Left lung (tissue), 10 donors: ENCODE data around the gene NOM1. TPM values are rescaled to one million over a fixed set of nuclear protein-coding genes. Genes with fewer than 3 reads are reported as not detected.

ENCODE experiments used
- ATAC-seq: fragments of 200-7000 bp; cut with Tn5 transposase; one replicate; pipeline ENCODE4 v1.9.1; 2020; ENCODE audit warnings: moderate library complexity
- DNase-seq, 4 donors: peaks; one replicate each; pipeline ENCODE4 v3.0.0-alpha.2; 2013 to 2020
- H3K27ac ChIP-seq, 2 donors: fragments of 200-600 bp; sonication (generic) in 1 of 2; one replicate each; pipeline versions ENCODE4 v1.5.0 to v1.8.0; 2020 to 2021
- H3K27me3 ChIP-seq, 2 donors: fragments of 200-600 bp; sonication (generic) in 1 of 2; one replicate each; pipeline versions ENCODE4 v1.5.0 to v1.8.0; 2020 to 2021
- H3K36me3 ChIP-seq, 2 donors: fragments of 200-600 bp; sonication (generic) in 1 of 2; one replicate each; pipeline versions ENCODE4 v1.5.0 to v1.8.0; 2020 to 2021
- H3K4me1 ChIP-seq, 2 donors: fragments of 200-600 bp; one replicate each; pipeline ENCODE4 v1.8.0; 2021
- H3K4me3 ChIP-seq, 2 donors: fragments of 200-600 bp; sonication (generic) in 1 of 2; one replicate each; pipeline versions ENCODE4 v1.5.0 to v1.8.0; 2020 to 2021; ENCODE audit warnings: mild to moderate bottlenecking in 1 of 2
- H3K9me3 ChIP-seq, 2 donors: fragments of 200-600 bp; sonication (generic) in 1 of 2; one replicate each; pipeline versions ENCODE4 v1.5.0 to v1.8.0; 2020 to 2021
- intact Hi-C, 2 donors: fragments of 100-400 bp; cut with DNase I; formaldehyde crosslinking; loops; one replicate each; pipeline versions ENCODE4 v1.11.2 to v1.14.2; 2022
- polyA plus RNA-seq, 6 donors: library from polyadenylated mRNA; unstranded; fragments of 120-200 nt; gene quantifications; one replicate each; pipeline ENCODE4 v1.2.1, GENCODE V29; 2013; ENCODE audit not compliant: insufficient read length in 6 of 6
- total RNA-seq, 2 donors: library from RNA; stranded (reverse); fragmentation: NEBNext Ultra II Directional; extraction: Animal tissue kit (Norgen Biotek cat#: 25700); gene quantifications; one replicate each; pipeline ENCODE4 v1.2.1, GENCODE V29; 2021
- TF ChIP-seq, protein P1 (sequence below), 2 donors: fragments of 200-600 bp; sonication (generic) in 1 of 2; IDR thresholded peaks; one replicate each; pipeline versions ENCODE4 v1.5.0 to v1.8.0; 2021; ENCODE audit warnings: antibody characterized with exemption in 2 of 2
- donor health status: DM: no; HTN: yes; CAD: no.
- donor health status: DM: no; HTN: no; CAD: no.

The NOM1 gene
- total and polyA plus RNA-seq, 8 donors: 14.3 to 36.4 (median 29.4) TPM

DNA sequence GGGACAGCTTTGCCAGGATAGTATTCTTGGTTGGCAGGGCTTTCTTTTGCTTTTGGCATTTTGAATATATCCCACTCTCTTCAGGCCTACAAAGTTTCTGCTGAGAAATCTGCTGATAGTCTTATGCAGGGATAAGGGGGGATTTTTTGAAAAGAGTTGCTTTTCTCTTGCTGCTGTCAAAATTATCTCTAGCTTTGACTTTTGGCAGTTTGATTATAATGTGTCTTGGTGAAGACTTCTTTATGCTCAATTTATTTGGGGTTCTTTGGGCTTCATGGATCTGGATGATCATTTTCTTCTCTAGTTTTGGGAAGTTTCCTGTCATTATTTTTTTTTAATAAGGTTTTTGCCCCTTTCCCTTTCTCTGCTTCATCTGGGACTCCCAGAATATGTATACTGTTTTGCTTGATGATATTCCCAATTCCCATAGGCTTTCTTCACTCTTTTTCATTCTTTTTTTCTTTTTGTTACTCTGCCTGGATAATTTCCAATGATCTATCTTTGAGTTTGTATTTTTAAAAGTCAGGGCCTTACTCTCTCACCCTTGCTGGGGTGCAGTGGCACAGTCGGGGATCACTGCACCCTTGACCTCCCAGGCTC, 29.6 kb downstream of the NOM1 start:
- H3K36me3 ChIP-seq: no peaks in the 10 kb centered on the region
- no peak overlapping the region for H3K4me3 ChIP-seq
- peaks cover 0 to 14% of the 10 kb centered on the region in 2 donors for H3K9me3 ChIP-seq
- intact Hi-C loops: no loop called here
- H3K27me3 ChIP-seq: no peaks in the 10 kb centered on the region
- ATAC-seq (no peak), DNase-seq (no peak)
- H3K27ac ChIP-seq: no peak overlapping the region
- no peaks in the 10 kb centered on the region for H3K4me1 ChIP-seq
- TF ChIP-seq, protein P1, sequence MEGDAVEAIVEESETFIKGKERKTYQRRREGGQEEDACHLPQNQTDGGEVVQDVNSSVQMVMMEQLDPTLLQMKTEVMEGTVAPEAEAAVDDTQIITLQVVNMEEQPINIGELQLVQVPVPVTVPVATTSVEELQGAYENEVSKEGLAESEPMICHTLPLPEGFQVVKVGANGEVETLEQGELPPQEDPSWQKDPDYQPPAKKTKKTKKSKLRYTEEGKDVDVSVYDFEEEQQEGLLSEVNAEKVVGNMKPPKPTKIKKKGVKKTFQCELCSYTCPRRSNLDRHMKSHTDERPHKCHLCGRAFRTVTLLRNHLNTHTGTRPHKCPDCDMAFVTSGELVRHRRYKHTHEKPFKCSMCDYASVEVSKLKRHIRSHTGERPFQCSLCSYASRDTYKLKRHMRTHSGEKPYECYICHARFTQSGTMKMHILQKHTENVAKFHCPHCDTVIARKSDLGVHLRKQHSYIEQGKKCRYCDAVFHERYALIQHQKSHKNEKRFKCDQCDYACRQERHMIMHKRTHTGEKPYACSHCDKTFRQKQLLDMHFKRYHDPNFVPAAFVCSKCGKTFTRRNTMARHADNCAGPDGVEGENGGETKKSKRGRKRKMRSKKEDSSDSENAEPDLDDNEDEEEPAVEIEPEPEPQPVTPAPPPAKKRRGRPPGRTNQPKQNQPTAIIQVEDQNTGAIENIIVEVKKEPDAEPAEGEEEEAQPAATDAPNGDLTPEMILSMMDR (IDR thresholded peaks at IDR 0.05): no peak

DNA sequence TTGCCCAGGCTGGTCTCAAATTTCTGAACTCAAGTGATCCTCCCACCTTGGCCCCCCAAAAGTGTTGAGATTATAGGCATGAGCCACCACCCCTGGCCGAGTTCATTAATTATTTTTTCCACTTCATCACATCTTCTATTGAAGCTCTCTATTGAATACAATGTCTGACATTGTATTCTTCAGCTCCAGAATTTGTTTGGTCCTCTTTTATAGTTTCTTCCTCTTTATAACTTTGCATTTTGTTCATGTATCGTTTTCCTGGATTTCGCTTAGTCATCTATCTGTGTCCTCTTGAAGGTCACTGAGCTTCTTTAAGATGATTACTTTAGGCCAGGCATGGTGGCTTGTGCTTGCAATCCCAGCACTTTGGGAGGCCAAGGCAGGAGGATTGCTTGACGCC, 30.2 kb downstream of the NOM1 start:
- no peak for ATAC-seq
- no peak overlapping the region for H3K4me3 ChIP-seq

DNA sequence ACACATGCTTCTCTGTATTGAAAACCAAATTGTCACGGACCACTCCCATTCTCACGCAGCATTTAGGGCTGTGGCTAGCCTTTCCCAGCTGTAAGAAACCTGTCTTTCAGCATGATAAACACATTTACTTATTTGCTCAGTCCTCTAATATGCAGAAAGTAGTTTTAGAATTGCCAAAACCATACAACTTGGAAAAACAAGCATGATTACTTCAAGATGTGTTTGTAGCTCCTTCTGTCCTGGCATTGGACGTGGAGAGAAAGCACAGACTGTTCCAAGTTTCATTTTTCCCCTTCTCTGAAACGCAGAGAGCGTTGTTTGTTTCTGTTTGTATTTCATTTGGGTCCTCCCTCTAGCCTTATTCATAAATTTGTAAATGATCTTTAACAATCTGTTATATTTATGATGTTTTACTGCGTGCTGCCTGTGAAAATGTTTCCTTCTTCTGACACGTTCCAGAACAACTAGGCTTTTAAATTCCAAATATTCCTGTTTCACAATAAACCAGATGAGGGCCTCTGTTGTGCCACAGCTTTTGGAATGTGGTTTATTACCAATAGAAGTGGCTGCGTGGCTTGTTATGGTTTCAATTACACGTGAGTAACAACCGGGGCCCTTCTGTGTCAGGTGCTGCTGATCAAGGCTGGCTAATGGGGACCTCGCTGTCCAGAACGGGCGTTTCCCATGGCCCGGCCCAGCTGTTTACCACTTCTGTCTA, 34.8 kb downstream of the NOM1 start:
- Histone ChIP-seq H3K27ac (no peak overlapping the region), H3K4me3 (no peak overlapping the region), H3K9me3 (peaks cover 0 to 7% of the 10 kb centered on the region in 2 donors)

More for the DNA sequence above, 30.2 kb downstream of the NOM1 start:
- no peaks in the 10 kb centered on the region for H3K27me3 ChIP-seq
- H3K4me1 ChIP-seq: no peaks in the 10 kb centered on the region
- no peaks in the 10 kb centered on the region for H3K36me3 ChIP-seq
- H3K9me3 ChIP-seq: peaks cover 0 to 14% of the 10 kb centered on the region in 2 donors
- H3K27ac ChIP-seq: no peak overlapping the region
- no peak for DNase-seq
- intact Hi-C loops: no loop called here
- TF ChIP-seq, protein P1 (IDR thresholded peaks at IDR 0.05): no peak

DNA sequence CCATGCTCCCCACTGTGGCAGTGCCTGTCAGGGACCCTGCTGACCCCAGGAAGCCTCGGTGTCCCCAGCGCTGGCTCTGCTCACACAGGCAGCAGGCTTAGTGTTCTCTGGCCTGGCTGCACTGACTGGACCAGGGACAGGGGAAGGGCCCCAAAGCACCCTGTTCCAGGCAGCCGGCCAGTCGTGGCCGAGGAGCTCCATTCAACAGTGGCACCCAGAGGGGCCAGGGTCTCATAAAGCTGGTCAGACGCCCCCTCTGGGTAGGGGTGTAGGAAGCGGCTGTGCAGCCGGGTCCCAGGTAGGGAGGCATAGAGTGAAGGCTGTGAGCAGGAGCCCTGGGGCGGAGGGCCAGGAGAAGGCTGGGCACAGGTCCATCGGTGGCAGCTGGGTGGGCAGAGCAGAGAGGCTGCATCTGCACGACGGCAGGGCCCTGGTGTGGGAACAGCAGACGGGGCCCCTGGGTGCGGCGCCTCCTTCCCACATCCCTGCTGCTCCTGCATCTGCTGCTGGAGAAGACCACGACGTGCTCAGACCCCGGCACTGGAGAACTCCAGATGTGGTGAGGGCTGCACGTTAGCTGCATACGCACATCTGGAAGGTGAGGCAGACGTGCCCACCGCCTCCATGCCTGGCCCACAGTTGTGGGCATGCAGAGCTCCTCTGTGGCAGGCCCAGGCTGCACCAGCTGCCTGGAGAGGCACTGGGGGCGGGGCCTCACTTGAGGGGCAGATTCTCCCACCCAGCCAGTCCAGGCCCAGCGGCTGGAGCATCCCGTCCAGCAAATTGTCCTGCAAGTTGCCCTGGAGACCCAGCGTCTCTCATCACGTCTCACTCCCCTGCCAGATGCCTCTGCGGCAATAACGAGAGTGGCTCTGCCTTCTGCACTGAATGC, 35.8 kb downstream of the NOM1 start:
- H3K9me3 ChIP-seq: no peaks in the 10 kb centered on the region
- TF ChIP-seq, protein P1 (IDR thresholded peaks at IDR 0.05): no peak
- H3K27me3 ChIP-seq: peaks cover 0 to 20% of the 10 kb centered on the region in 2 donors
- no peak overlapping the region for H3K4me3 ChIP-seq
- no peaks in the 10 kb centered on the region for H3K4me1 ChIP-seq
- DNase-seq (no peak), ATAC-seq (no peak)
- H3K27ac ChIP-seq: no peak overlapping the region
- intact Hi-C loops: no loop called here
- H3K36me3 ChIP-seq: no peaks in the 10 kb centered on the region

More for the DNA sequence above, 34.8 kb downstream of the NOM1 start:
- peaks cover 0 to 10% of the 10 kb centered on the region in 2 donors for H3K27me3 ChIP-seq
- H3K36me3 ChIP-seq: no peaks in the 10 kb centered on the region
- intact Hi-C loops: no loop called here
- DNase-seq (no peak), ATAC-seq (no peak)
- no peaks in the 10 kb centered on the region for H3K4me1 ChIP-seq
- TF ChIP-seq, protein P1 (IDR thresholded peaks at IDR 0.05): no peak

DNA sequence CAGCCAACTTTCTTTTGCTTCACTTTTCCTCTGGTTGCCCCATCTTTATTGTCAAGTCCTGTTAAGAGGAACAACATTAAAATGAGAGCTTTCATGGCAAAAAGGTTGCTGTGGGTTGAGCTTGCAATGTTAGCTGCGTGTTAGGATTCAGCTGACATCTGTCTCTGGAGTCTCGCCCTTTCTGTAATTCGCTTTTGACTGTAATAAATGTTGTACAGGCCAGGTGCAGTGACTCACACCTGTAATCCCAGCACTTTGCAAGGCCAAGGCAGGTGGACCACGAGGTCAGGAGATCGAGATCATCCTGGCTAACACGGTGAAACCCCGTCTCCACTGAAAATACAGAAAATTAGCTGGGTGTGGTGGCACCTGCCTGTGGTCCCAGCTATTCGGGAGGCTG, 36.9 kb downstream of the NOM1 start:
- Histone ChIP-seq H3K4me1 (no peaks in the 10 kb centered on the region), H3K27me3 (peaks cover 0 to 26% of the 10 kb centered on the region in 2 donors), H3K27ac (no peak overlapping the region), H3K4me3 (no peak overlapping the region), H3K9me3 (no peaks in the 10 kb centered on the region), H3K36me3 (no peaks in the 10 kb centered on the region)
- TF ChIP-seq, protein P1 (IDR thresholded peaks at IDR 0.05): no peak
- DNase-seq (no peak), ATAC-seq (no peak)
- intact Hi-C loops: no loop called here
